GM12801 (cell line): ENCODE results near the gene PTPMT1.

ENCODE experiments used
- TF ChIP-seq, protein P1 (sequence below): IDR thresholded peaks from one replicate; pipeline ENCODE4 v1.5.1; 2011; ENCODE audit warnings: control low read depth; ENCODE audit not compliant: insufficient read length; ENCODE audit errors: extremely low read depth

PTPMT1 gene

GRCh38 chr11:47583844-47584243 is 18.4 kb downstream of the PTPMT1 start:
- TF ChIP-seq, protein P1, sequence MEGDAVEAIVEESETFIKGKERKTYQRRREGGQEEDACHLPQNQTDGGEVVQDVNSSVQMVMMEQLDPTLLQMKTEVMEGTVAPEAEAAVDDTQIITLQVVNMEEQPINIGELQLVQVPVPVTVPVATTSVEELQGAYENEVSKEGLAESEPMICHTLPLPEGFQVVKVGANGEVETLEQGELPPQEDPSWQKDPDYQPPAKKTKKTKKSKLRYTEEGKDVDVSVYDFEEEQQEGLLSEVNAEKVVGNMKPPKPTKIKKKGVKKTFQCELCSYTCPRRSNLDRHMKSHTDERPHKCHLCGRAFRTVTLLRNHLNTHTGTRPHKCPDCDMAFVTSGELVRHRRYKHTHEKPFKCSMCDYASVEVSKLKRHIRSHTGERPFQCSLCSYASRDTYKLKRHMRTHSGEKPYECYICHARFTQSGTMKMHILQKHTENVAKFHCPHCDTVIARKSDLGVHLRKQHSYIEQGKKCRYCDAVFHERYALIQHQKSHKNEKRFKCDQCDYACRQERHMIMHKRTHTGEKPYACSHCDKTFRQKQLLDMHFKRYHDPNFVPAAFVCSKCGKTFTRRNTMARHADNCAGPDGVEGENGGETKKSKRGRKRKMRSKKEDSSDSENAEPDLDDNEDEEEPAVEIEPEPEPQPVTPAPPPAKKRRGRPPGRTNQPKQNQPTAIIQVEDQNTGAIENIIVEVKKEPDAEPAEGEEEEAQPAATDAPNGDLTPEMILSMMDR: no peak

DNA sequence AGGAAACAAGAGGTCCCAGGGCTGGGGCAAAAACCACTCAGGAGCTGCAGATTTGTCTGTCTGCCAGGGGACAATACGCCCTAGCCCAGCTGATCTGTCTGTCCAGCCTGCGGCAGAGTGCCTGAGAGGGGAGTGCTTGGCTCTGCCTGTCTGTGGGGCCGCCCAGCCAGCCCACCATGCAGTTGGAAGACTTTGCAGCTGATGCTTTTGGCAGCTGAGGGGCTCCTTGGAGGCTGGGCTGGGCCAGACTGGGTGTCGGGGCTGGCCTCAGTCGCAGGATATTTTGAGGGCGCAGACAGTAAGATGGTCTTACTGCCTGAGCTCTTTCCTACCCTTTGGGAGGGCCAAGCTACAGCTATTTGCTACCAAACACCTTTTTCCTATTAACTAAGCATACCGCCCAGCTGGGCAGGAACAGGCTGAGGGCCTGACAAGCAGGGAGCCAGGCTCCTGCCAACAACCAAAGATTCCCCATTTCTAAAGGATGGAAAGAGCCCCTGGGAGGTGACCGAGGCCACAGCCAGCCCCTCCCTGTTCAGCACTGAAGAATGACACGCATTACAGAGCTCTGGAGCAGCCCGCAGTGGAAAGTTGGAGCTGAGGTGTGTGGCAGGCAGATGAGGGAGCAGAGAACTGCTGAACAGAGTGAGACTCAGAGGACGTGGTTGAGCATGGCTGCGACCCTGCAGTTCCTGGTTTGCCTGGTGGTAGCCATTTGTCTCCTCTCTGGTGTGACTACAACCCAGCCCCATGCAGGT is 20.9 kb downstream of the PTPMT1 start, which contains the start of gene FAM180B:
FAM180B (plus strand) TSS at position 581 of the 758 bp plus-strand sequence; CDS start at position 672, 91 bp downstream.
- TF ChIP-seq, protein P1: no peak

DNA sequence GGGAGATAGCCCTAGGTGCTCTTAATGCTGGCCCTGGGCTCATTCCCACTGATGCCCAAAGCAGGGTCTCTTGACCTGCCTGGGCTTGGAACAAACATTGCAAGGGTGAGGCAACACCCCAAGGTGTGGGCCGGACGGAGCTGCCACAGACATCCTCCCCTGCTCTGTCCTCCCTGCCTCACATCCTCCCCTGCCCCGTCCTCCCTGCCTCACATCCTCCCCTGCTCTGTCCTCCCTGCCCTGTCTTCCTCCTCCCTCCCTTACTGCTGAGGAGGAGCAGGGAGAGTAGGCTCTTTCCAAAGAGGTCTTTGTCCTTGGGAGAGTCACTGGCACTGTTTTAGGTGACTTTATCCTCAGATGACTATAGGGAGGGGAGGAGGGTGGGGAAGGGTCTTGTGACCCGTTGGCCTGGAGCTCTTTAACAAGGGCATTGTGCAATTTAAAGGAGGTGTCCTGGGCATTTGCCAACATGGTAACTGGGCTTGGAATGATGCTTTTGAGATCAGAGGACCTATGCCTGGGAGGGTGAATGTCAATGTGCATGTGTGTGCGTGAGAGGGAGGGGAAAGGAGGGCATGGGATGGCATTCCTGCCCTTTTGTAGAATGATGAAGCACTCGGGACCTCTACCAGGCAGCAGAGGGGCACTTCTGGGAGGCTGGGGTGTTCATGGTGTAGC is 21.8 kb downstream of the PTPMT1 start:
- TF ChIP-seq, protein P1: no peak

DNA sequence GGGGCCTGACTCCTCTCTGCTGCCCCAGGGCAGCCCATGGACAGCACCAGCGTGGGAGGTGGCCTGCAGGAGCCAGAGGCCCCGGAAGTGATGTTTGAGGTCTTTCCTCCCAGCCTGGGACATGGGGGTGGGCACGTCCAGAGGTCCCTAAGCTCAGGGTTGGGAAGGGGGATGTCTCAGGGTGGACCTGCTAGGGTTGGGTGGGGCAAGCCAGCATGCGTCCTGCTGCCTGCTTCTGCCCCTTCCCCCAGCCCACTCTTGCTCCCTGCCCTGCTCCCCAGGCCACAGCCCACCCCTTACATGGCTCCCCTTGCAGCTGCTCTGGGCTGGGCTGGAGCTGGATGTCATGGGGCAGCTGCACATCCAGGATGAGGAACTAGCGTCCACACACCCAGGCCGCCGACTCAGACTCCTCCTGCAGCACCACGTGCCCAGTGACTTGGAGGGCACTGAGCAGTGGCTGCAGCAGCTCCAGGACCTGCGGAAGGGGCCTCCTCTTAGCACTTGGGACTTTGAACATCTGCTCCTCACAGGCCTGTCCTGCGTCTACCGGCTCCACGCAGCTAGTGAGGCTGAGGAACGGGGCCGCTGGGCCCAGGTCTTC is 22.4 kb downstream of the PTPMT1 start:
- TF ChIP-seq, protein P1: no peak

GRCh38 chr11:47589118-47589517 is 23.7 kb downstream of the PTPMT1 start:
- TF ChIP-seq, protein P1: no peak

GRCh38 chr11:47589584-47589976 is 24.2 kb downstream of the PTPMT1 start:
- TF ChIP-seq, protein P1: no peak
